ENCODE data around the gene TGFBI.

The TGFBI gene

GRCh38 chr5:136061630-136062365 lies 33.0 kb downstream of the TGFBI start:
- TF ChIP-seq CTCF (IDR thresholded peaks at IDR 0.05; ENCODE audit: borderline replicate concordance, insufficient read depth, low read depth, low read length): no peak
- H3K4me3 ChIP-seq (ENCODE audit: low read depth, low read length): no peak overlapping the region

DNA sequence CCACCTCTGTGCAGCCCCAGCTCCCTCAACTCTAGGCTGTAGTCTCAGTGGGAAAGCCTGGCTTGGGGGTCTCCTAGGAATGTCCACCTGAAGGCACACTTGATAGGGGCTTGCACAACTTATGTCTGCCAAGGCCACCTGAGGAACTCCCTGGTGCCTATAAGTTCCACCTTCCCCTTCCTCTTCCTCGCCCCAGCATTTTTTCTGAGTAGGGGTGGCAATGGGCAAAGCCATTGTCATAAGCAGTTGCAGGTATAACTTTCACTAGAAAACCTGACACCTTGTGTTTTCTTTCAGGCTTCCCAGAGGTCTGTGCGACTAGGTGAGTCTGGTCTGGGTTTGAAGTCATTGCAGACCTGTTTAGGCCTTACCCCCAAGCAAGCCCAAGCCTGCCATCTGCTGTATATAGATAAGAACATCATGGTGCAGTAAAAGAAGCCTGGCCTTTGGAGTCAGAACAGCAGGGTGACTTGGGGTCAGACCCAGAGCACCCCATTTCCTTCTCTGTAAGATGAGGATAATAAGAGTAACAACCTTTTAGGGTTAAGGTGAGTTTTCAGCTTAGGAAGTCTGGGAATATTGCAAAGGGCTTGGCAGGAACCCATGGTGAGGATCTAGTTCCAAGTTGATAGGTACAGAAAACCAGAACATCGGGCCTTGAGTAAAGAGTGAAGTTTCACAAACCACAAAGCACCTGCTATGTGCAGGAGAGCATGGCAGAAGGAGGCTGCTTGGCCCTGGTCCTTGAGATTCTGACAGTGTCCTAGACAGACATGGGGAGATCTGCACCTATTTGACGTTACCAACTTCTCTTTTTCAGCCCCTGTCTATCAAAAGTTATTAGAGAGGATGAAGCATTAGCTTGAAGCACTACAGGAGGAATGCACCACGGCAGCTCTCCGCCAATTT lies 33.8 kb downstream of the TGFBI start:
- H3K4me3 ChIP-seq (ENCODE audit: low read depth, low read length): no peak overlapping the region
- peak; percentile 51; the same call in 1 of the 2 replicates for TF ChIP-seq CTCF (IDR thresholded peaks at IDR 0.05; ENCODE audit: borderline replicate concordance, insufficient read depth, low read depth, low read length)

DNA sequence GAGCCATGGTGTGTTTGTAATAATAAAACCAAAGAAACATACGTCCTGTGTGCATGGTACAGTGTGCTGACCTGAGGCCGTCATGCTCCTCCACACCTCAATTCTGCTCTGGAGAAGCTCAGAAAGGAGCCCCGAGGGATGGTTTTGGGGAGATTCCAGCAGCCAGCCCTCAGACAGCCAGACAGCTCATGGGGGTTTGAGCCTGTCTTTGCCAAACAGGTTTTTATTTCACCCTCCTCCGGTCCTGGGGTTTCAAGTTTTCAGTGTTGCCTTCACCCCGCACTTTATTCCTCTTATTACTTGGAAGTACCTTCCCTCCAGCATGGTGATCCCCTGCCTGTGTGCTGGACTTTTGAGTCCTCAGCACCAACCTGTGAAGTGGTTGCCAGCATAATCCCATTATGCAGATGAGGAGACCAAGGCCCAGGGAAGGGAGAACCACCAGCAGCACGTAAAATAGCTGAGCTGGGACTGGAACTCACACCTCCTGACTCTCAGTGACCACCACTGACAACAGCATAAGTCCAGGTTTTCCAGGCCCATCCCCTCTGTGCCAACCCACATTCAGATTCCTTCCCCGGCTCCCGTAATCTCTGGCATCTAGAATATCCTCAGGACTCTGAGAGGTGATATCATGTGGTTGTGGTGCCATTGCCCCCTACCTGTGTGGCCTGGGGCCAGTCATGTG lies 35.1 kb downstream of the TGFBI start:
- no peak for TF ChIP-seq CTCF (IDR thresholded peaks at IDR 0.05; ENCODE audit: borderline replicate concordance, insufficient read depth, low read depth, low read length)
- no peak overlapping the region for H3K4me3 ChIP-seq (ENCODE audit: low read depth, low read length)

DNA sequence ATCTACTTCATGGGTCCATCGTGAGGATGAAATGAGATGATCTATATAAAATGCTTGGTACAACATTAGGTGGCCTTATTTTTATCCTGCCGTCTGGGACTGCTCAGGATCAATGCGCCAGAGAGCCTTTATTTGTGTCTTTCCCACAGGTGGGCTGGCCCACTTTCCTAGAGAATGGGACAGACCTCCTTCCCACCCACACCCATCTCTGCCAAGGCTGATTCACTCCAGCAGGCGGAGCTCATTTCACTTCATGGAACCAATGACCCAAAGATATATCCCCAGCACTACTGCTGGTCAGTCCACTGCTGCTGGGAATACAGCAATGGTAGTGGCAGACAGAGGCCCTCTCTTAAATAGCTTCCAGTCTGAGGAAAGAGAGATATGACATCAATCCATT lies 35.7 kb downstream of the TGFBI start:
- TF ChIP-seq CTCF (IDR thresholded peaks at IDR 0.05; ENCODE audit: borderline replicate concordance, insufficient read depth, low read depth, low read length): no peak
- no peak overlapping the region for H3K4me3 ChIP-seq (ENCODE audit: low read depth, low read length)

- no peak overlapping the region for H3K4me3 ChIP-seq (ENCODE audit: low read depth, low read length)
- TF ChIP-seq CTCF (IDR thresholded peaks at IDR 0.05; ENCODE audit: borderline replicate concordance, insufficient read depth, low read depth, low read length): no peak
Observed at GRCh38 chr5:136065588-136065987, 36.8 kb downstream of the TGFBI start.

DNA sequence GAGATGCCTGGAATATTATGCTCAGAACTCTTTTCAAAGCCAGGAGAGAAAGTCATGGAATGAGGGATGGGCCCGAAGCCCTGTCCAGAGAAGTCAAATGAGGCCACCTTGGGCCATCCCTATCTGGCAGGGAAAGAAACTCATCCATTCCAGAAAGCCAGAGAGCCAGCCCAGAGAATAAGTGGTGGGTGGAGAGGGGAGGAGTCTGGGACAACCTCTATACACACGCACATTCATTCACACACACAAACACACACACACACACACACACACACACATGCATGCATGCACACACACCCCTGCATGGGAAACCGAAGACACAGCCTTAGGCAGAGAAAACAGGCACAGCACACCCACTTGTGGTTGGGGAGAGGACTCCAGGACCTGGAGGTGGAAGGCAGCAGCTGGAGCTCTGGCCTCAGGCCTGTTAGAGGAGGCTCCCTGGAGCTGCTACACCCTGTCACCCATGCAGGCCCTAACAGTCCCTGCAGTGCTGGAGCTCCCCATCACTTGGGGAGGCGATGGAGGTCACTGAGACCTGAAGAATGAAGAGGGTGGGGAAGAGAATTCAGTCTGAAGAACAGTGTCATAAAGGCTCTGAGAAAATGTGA lies 38.0 kb downstream of the TGFBI start:
- TF ChIP-seq CTCF (IDR thresholded peaks at IDR 0.05; ENCODE audit: borderline replicate concordance, insufficient read depth, low read depth, low read length): no peak
- H3K4me3 ChIP-seq (ENCODE audit: low read depth, low read length): no peak overlapping the region

Data from GM12875 (cell line).